Activated T-cell treated with anti-CD3 and anti-CD28 coated beads, Interleukin-2, amount 50 U/mL, for 48 hours (primary cell): ENCODE results near the gene NCAPD3.
A peak's percentile ranks its signal among the peaks of the same experiment; 100 is the strongest.

Source experiments
- DNase-seq, 2 experiments: peaks; one replicate each; pipeline ENCODE4 v3.0.0-alpha.2; 2020

NCAPD3 gene

GRCh38 chr11:134252346-134253187 lies 28.8 kb upstream of the NCAPD3 start:
- DNase-seq, result peak in 1 of 2 experiments; percentile 57

- DNase-seq, result no peak
Observed at GRCh38 chr11:134250675-134251074, 26.9 kb upstream of the NCAPD3 start.

- no peak for DNase-seq
Observed at GRCh38 chr11:134250246-134250645, 26.5 kb upstream of the NCAPD3 start.

GRCh38 chr11:134248910-134249480 lies 25.2 kb upstream of the NCAPD3 start:
- peak in 1 of 2 experiments; percentile 33 for DNase-seq

- DNase-seq, result no peak
Observed at GRCh38 chr11:134246678-134247077, 22.9 kb upstream of the NCAPD3 start.

GRCh38 chr11:134246100-134246499 lies 22.3 kb upstream of the NCAPD3 start:
- no peak for DNase-seq

GRCh38 chr11:134245434-134245833 lies 21.7 kb upstream of the NCAPD3 start:
- no peak for DNase-seq

- no peak for DNase-seq
Observed at GRCh38 chr11:134244593-134244992, 20.8 kb upstream of the NCAPD3 start.

GRCh38 chr11:134243913-134244312 lies 20.1 kb upstream of the NCAPD3 start:
- no peak for DNase-seq

- no peak for DNase-seq
Observed at GRCh38 chr11:134242376-134242775, 18.6 kb upstream of the NCAPD3 start.

- no peak for DNase-seq
Observed at GRCh38 chr11:134240592-134240991, 16.8 kb upstream of the NCAPD3 start.

GRCh38 chr11:134238956-134239355 lies 15.2 kb upstream of the NCAPD3 start:
- no peak for DNase-seq

GRCh38 chr11:134237557-134237922 lies 13.8 kb upstream of the NCAPD3 start:
- DNase-seq, result no peak

- DNase-seq, result no peak
Observed at GRCh38 chr11:134236834-134237556, 13.2 kb upstream of the NCAPD3 start.

GRCh38 chr11:134235399-134235798 lies 11.6 kb upstream of the NCAPD3 start:
- no peak for DNase-seq

GRCh38 chr11:134233729-134234179 lies 10.0 kb upstream of the NCAPD3 start:
- DNase-seq, result no peak

GRCh38 chr11:134231958-134232659 lies 8.3 kb upstream of the NCAPD3 start:
- DNase-seq, result no peak

GRCh38 chr11:134230339-134230738 lies 6.6 kb upstream of the NCAPD3 start:
- no peak for DNase-seq

GRCh38 chr11:134229126-134229790 lies 5.5 kb upstream of the NCAPD3 start:
- DNase-seq, result no peak

GRCh38 chr11:134228625-134229024 lies 4.9 kb upstream of the NCAPD3 start:
- peak; percentile 36 to 54 for DNase-seq

GRCh38 chr11:134226806-134227325 lies 3.1 kb upstream of the NCAPD3 start:
- DNase-seq, result no peak
